Measurements from ENCODE around the gene TMEM117.
"Not testable (repeated sequence)": the region's sequence is repeated elsewhere in the genome, so short reads cannot be mapped to it uniquely, and the experiment has no call there.

The TMEM117 gene

DNA sequence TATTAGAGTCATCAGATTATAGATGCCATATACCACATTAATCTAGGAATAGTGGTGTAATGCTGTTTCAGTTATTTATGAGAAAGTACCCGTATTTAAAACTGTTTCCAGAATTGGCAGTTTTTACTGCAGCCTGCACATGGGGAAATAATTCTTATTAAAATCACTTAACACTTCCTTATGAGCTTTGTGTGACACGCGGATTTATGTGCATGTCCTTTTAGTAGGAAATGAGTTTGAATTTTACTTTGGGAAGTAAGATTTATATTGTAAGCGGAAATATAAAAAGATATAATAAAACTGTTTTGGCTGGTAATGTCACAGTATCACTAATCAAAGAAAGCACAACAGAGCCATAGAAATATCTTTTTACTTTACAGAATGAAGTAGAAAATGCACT, 132.9 kb downstream of the TMEM117 start:
- no peak for DNase-seq

- no peak for DNase-seq
Observed at GRCh38 chr12:43969882-43970281, 134.0 kb downstream of the TMEM117 start.

DNA sequence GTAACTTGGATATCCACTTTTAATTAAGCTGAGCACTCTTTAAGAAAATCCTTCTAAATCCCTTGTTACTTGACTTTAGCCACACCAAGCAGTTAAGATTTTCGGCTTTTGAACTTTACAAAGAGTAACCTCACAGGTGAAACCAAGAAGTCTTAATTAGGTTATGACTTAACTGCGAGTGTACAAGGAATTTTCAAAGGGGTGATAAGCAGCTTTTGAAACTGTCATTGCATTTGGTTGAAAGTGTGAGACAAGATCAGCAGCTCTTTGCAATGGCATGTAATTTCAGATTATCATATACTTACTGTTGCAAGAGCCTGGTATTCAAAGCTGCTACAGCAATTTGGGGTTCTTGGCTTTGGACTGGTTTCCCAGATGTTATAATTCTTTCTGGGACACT, 137.5 kb downstream of the TMEM117 start:
- DNase-seq: no peak

DNA sequence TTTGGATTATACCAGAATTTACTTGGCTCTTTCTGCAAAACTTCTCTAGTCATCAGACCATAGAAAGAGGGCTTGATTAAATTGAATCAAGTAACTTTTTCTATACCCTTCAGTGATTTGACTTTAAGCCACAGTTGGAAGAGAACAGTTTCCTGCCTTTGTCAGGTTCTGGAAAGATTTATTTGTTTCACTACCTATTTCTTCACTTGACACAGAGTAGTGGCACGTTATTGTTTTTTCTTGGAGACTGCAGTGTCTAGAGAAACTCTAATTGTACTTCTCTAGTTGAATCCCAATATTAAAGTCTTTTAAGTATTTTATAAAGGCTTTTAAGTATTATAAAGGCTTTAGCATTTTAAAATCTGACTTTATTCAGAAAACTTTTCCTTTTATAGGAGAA, 138.1 kb downstream of the TMEM117 start:
- no peak for DNase-seq

GRCh38 chr12:43976027-43976426, 140.1 kb downstream of the TMEM117 start:
- DNase-seq: no peak

GRCh38 chr12:43978556-43978955, 142.7 kb downstream of the TMEM117 start:
- DNase-seq: no peak

- DNase-seq: no peak
Observed at GRCh38 chr12:43979450-43979849, 143.6 kb downstream of the TMEM117 start.

GRCh38 chr12:43980627-43981191, 144.8 kb downstream of the TMEM117 start:
- no peak for DNase-seq

DNA sequence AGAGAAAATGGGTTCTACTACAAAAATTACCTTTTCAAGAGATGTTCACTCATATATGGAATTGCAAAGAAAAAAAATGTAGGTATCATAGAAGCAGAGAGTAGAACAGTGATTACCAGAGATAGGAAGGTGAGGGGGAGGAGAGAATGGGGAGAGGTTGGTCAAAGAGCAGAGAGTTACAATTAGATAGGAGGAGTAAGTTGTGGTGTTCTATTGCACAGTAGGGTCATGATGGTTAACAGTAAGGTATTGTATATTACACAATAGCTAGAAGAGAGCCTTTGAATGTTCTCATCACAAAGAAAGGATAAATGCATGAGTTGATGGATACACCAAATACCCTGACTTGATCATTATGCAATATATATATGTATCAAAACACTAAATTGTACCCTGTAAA, 145.8 kb downstream of the TMEM117 start:
- no peak for DNase-seq

DNA sequence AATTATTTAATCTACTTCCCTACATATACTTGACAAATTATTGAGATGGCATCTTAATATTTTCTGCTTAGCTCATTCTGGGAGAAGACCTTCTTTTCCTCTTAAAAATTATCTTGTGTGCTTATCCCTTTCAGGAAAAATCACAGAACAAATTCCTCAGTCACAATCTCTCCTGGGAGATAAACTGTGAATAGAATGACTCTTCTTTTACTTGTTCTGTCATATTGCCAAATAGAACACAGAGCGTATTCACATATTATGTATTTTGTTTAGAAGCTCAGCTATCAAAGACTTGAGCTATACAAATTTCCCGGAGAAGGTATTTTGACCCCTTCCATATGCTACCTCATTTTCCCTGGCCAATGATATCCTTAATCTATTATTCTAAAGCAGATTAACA, 146.7 kb downstream of the TMEM117 start:
- DNase-seq: no peak

- DNase-seq: no peak
Observed at GRCh38 chr12:43988838-43989560, 153.1 kb downstream of the TMEM117 start.

DNA sequence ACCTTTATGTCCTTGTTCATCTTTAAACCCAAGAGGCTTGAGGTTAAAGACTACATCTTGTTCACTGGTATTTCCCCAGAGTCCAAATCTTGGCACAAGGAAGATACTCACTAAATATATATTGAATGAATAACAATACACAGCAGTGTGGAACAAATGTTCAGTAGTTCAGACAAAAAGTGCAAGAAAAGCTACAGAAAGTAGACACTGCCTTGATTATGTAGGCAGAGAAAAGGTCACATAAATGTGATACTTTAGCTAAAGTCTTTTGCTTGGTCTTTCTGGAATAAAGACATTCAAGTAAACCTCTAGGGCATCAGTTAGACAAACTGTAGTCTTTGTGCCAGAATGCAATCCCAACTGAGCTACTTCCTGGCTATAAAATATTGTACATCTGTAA, 157.0 kb downstream of the TMEM117 start:
- DNase-seq: no peak

- DNase-seq: no peak
Observed at GRCh38 chr12:44000309-44000952, 164.6 kb downstream of the TMEM117 start.

GRCh38 chr12:44002607-44003006, 166.7 kb downstream of the TMEM117 start:
- DNase-seq: no peak

DNA sequence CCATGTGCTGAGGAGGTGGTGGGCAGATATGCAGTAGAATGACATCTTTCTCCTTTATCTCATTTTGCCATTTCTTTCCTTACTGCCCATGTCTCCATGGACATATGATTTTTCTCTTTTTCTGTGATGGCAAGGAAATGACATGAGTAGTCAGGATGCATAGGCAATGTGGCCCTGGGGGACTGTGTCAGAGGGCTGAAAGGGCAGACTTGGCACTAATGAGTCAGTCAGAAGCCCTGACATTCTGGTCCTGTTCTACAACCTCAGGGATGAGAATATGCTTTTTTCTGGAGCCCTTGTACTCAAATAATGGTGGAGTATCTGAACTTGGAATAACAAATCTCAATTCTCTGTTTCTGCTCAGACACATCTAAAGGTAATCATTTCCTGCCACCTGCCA, 167.8 kb downstream of the TMEM117 start:
- no peak for DNase-seq

GRCh38 chr12:44015333-44015941, 179.6 kb downstream of the TMEM117 start:
- DNase-seq: no peak

GRCh38 chr12:44017216-44017615, 181.3 kb downstream of the TMEM117 start:
- DNase-seq: no peak

- DNase-seq: no peak
Observed at GRCh38 chr12:44019118-44019517, 183.2 kb downstream of the TMEM117 start.

DNA sequence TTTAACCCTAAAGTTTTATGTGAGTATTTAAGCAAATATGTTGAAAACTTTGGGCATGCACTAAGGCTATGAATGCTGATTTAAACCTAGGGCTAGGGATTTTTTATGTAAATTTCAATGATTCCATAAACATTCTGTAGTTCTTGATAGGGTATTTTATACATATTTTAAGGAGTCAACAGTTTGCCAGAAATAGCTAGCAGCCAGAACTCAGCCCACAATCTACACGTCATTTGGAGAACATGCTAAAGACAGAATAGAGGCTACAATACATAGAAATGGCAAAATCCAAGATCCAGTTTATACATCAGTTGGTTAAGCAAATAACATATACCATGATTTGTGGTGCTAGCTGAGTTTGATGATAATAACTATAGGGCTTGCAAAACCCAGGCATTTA, 184.7 kb downstream of the TMEM117 start:
- no peak for DNase-seq

GRCh38 chr12:44021471-44021971, 185.6 kb downstream of the TMEM117 start:
- DNase-seq: no peak

DNA sequence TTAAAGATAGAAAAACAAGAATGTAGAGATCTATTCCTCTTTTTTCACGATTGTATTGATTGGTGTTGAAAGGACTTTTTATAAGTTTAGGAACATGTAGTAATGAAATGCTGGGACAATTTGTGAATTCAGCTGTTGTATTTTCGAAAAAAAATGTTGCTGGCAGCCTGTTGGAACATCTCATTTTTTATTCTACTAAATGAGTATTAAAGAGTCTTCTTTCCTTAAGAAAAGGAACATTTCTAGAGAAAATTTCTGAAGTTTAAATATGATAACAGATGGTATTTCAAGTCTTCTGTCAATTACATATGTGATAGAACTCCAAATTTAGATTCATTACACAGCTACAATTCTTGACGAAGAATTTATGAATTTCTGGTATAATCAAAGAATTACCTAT, 189.6 kb downstream of the TMEM117 start:
- DNase-seq: no peak

GRCh38 chr12:44026046-44026445, 190.2 kb downstream of the TMEM117 start:
- no peak for DNase-seq

GRCh38 chr12:44026926-44027325, 191.0 kb downstream of the TMEM117 start:
- not testable (repeated sequence) for DNase-seq

DNA sequence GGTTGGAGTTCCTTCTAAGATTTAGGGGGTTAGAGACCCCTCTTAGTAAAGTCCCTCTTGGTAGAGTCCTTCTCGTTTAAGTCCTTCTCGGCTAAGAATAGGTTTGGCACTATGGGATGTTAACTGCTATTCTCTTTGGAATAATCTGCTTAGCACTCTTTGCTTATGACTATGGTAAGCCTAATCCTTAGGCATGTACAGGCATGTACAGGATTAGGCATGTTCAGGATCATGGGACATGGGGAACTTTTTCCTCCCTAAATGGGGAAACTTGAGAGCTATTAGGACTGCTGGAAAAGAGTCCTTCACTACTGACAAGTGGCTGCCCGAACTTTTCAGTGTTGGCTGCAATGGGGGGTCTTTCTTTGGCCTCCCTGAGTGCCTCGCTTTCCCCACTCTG, 193.3 kb downstream of the TMEM117 start:
- DNase-seq: no peak
